ENCODE results near the gene HADHB. TPM values are rescaled to one million over a fixed set of nuclear protein-coding genes. Genes with fewer than 3 reads are reported as not detected.

The HADHB gene
- total RNA-seq, 1 experiment from 2014 or later: 41.3 TPM

DNA sequence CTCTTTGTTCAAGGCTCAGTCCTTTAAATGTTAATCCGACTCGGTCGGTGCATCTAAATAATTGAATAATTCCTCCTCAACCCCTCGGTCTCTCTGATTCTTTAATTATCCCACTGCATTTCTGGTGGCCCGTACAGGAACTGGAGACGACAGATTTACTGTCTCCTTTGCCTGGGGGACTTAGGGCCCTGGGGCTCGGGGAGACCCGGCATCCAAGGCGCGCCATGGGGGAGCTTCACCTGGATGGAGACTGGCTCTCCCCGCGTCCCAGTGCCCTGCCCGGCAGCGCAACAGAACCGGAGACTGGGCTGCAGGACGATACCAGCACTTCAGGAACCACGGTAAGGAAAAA is 53.5 kb downstream of the HADHB start:
- Histone ChIP-seq H2BK20ac (ENCODE audit: low read depth, low read length, poor library complexity, severe bottlenecking) (no peak overlapping the region), H3K23ac (ENCODE audit: insufficient read length, low read depth, low read length) (no peak overlapping the region), H2BK120ac (ENCODE audit: low read depth, low read length, poor library complexity, severe bottlenecking) (no peak overlapping the region), H3K14ac (ENCODE audit: insufficient read depth, low read length) (peak overlapping the region; percentile 53), H3K79me2 (ENCODE audit: insufficient read depth, low read length) (no peaks in the 10 kb centered on the region), H3K27me3 (ENCODE audit: insufficient read depth, low read length) (no peaks in the 10 kb centered on the region), H3K56ac (ENCODE audit: insufficient read length, low read depth, low read length) (no peak overlapping the region), H2AK5ac (ENCODE audit: insufficient read length, low read length) (no peak overlapping the region), H3K23me2 (ENCODE audit: insufficient read length, low read depth, low read length, poor library complexity, severe bottlenecking) (peaks cover 15% of the 10 kb centered on the region), H3K4me2 (ENCODE audit: insufficient read depth, insufficient read length, low read length) (peak overlapping the region; percentile 82), H4K20me1 (ENCODE audit: control insufficient read depth, insufficient read depth, insufficient read length) (no peaks in the 10 kb centered on the region), H3K27ac (ENCODE audit: insufficient read length, low read depth, low read length) (no peak overlapping the region), H3K9me3 (ENCODE audit: control insufficient read depth, low read depth, low read length) (no peaks in the 10 kb centered on the region), H2AFZ (ENCODE audit: low read length) (no peak overlapping the region), H3K79me1 (ENCODE audit: insufficient read depth, low read depth, low read length, poor library complexity, severe bottlenecking) (no peaks in the 10 kb centered on the region), H2BK15ac (ENCODE audit: low read depth, low read length) (no peak overlapping the region), H4K91ac (ENCODE audit: insufficient read length, low read depth, low read length) (no peak overlapping the region), H2BK5ac (ENCODE audit: insufficient read length, low read length) (no peak overlapping the region), H4K8ac (replicated peaks; ENCODE audit: insufficient read length, low read depth, low read length) (no peak overlapping the region), H3T11ph (ENCODE audit: low read length) (no peak overlapping the region), H3K4ac (ENCODE audit: low read depth, low read length) (no peak overlapping the region), H3K4me1 (ENCODE audit: insufficient read depth, low read length) (peaks cover 6% of the 10 kb centered on the region; the same call in 1 of the 2 replicates), H3K18ac (ENCODE audit: insufficient read length, low read depth, low read length) (peak overlapping the region; percentile 74), H4K5ac (ENCODE audit: insufficient read length, low read depth, low read length) (no peak overlapping the region), H2BK12ac (ENCODE audit: insufficient read length, low read depth, low read length) (no peak overlapping the region), H3K9ac (ENCODE audit: extremely low read depth, insufficient read length, low read length) (peak overlapping the region; percentile 73)
- H3K4me1 Mint-ChIP-seq: peaks cover 0 to 7% of the 10 kb centered on the region in 2 experiments; a peak in 3 of 4 replicates
- no peak overlapping the region for H3K4me3 Mint-ChIP-seq
- no peaks in the 10 kb centered on the region for H3K36me3 Mint-ChIP-seq (ENCODE audit: insufficient read depth in 1 of 3, low read depth in 3 of 3)
- no CpG with 5 or more reads among the region's 17 CpGs for WGBS (ENCODE audit: extremely low coverage, insufficient read length, low lambda C conversion rate)
- DNase-seq: no peak
- TF ChIP-seq, protein P1, sequence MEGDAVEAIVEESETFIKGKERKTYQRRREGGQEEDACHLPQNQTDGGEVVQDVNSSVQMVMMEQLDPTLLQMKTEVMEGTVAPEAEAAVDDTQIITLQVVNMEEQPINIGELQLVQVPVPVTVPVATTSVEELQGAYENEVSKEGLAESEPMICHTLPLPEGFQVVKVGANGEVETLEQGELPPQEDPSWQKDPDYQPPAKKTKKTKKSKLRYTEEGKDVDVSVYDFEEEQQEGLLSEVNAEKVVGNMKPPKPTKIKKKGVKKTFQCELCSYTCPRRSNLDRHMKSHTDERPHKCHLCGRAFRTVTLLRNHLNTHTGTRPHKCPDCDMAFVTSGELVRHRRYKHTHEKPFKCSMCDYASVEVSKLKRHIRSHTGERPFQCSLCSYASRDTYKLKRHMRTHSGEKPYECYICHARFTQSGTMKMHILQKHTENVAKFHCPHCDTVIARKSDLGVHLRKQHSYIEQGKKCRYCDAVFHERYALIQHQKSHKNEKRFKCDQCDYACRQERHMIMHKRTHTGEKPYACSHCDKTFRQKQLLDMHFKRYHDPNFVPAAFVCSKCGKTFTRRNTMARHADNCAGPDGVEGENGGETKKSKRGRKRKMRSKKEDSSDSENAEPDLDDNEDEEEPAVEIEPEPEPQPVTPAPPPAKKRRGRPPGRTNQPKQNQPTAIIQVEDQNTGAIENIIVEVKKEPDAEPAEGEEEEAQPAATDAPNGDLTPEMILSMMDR (conservative IDR thresholded peaks at IDR 0.05): no peak
- H3K9me3 Mint-ChIP-seq: no peaks in the 10 kb centered on the region
- peaks cover 14% of the 10 kb centered on the region; the same call in 1 of the 2 replicates for H3K27me3 Mint-ChIP-seq (ENCODE audit: low read depth)
- no peak overlapping the region for H3K27ac Mint-ChIP-seq

All from H9 (cell line).